GM12878 (cell line): ENCODE results near the gene TTLL4. TPM values are rescaled to one million over a fixed set of nuclear protein-coding genes. Genes with fewer than 3 reads are reported as not detected.

ENCODE experiments used
- ATAC-seq: fragments of 200-7000 bp; cut with Tn5 transposase; 3 replicates; pipeline ENCODE4 v1.9.1; 2020; ENCODE audit warnings: mild to moderate bottlenecking, moderate library complexity
- BruUV-seq: library from RNA; stranded (reverse); fragments of 400-500 nt; replicated peaks from 2 replicates; lab custom pipeline; 2021; lab: Mats Ljungman, UMichigan
- CTCF ChIA-PET: fragments of 300-600 bp; sonication (Branson Sonifier 250); formaldehyde crosslinking; extraction: SDS; loops from one replicate; lab custom pipeline; 2021; ENCODE audit warnings: inconsistent platforms; lab: Yijun Ruan, JAX
- POLR2A ChIA-PET: fragments of 350-600 bp; formaldehyde crosslinking; extraction: SDS; loops from one replicate; lab custom pipeline; 2021; ENCODE audit warnings: inconsistent platforms; lab: Charles Lee
- RAD21 ChIA-PET: fragments of 300-600 bp; sonication (Branson Sonifier 250); formaldehyde crosslinking; loops from one replicate; lab custom pipeline; 2023; ENCODE audit warnings: antibody characterized with exemption; ENCODE audit not compliant: unreplicated experiment; lab: Charles Lee
- SMC1A ChIA-PET: fragments of 300-600 bp; sonication (Branson Sonifier 250); formaldehyde crosslinking; loops from one replicate; lab custom pipeline; 2023; ENCODE audit not compliant: unreplicated experiment, uncharacterized antibody; lab: Charles Lee
- DNase-seq: peaks from one replicate; pipeline ENCODE4 v3.0.0-alpha.2; 2011; ENCODE audit warnings: low read depth, low spot score
- FAIRE-seq: peaks from 3 replicates; lab custom pipeline; 2011; peaks lifted over from hg19 to GRCh38; lab: Jason Lieb, UNC
- H2AFZ ChIP-seq: 2 replicates; pipeline ENCODE4 v1.6.0; 2011; ENCODE audit warnings: low read depth, low read length, control low read depth; ENCODE audit not compliant: control insufficient read depth
- H3K27ac ChIP-seq: 2 replicates; pipeline ENCODE4 v1.5.1; 2011; ENCODE audit warnings: control low read depth; ENCODE audit not compliant: control insufficient read depth, insufficient read depth
- H3K27me3 ChIP-seq, 2 experiments: replicated peaks in 1 of 2; 2 replicates each; pipeline versions ENCODE4 v1.6.0 to v1.6.1; 2011; ENCODE audit warnings: low read length in 1 of 2; ENCODE audit not compliant: control insufficient read depth in 2 of 2, insufficient read depth in 2 of 2
- H3K36me3 ChIP-seq, 2 experiments: 2 replicates each; pipeline ENCODE4 v1.5.1; 2011; ENCODE audit warnings: low read length in 1 of 2; ENCODE audit not compliant: control insufficient read depth in 2 of 2, insufficient read depth in 2 of 2
- H3K4me1 ChIP-seq: 2 replicates; pipeline ENCODE4 v1.6.1; 2011; ENCODE audit warnings: mild to moderate bottlenecking, low read length, moderate library complexity, mixed read lengths; ENCODE audit not compliant: control insufficient read depth, insufficient read depth
- H3K4me2 ChIP-seq: 2 replicates; pipeline ENCODE4 v1.6.0; 2011; ENCODE audit warnings: control low read depth; ENCODE audit not compliant: control insufficient read depth, insufficient read depth
- H3K4me3 ChIP-seq: fragments of 200-600 bp; sonication (generic); 2 replicates; pipeline ENCODE4 v1.5.1; 2016
- H3K79me2 ChIP-seq: 2 replicates; pipeline ENCODE4 v1.6.0; 2011; ENCODE audit warnings: low read length; ENCODE audit not compliant: control insufficient read depth, insufficient read depth
- H3K9ac ChIP-seq: 2 replicates; pipeline ENCODE4 v1.8.0; 2011; ENCODE audit warnings: low read length, control low read depth, mixed read lengths; ENCODE audit not compliant: control insufficient read depth, insufficient read depth
- H3K9me3 ChIP-seq: replicated peaks from 3 replicates; pipeline ENCODE4 v1.5.1; 2011; ENCODE audit warnings: mild to moderate bottlenecking, low read length; ENCODE audit not compliant: control insufficient read depth, insufficient read depth
- H4K20me1 ChIP-seq: 2 replicates; pipeline ENCODE4 v1.6.0; 2011; ENCODE audit not compliant: control insufficient read depth, insufficient read depth
- BHLHE40 ChIP-seq, 2 experiments: fragments of 450-650 bp in 1 of 2; IDR thresholded peaks; 2 replicates each; pipeline ENCODE4 v1.6.1; 2011 to 2017; ENCODE audit warnings: low read depth in 2 of 2, borderline replicate concordance in 1 of 2, improper control_type of control experiment in 1 of 2, low read length in 1 of 2, mild to moderate bottlenecking in 1 of 2
- CREM ChIP-seq: IDR thresholded peaks from 2 replicates; pipeline ENCODE4 v1.6.1; 2014; ENCODE audit warnings: antibody characterized with exemption, low read depth
- DPF2 ChIP-seq: fragments of 450-650 bp; IDR thresholded peaks from 2 replicates; pipeline ENCODE4 v1.6.1; 2017; ENCODE audit warnings: mild to moderate bottlenecking
- EED ChIP-seq: sonication (generic); IDR thresholded peaks from 2 replicates; pipeline ENCODE4 v1.6.1; 2016; ENCODE audit warnings: antibody characterized with exemption, low read depth
- EGR1 ChIP-seq, 2 experiments: IDR thresholded peaks; 1 replicate in 1 of 2; 2 replicates in 1 of 2; pipeline ENCODE4 v1.6.1; 2011 to 2012; ENCODE audit warnings: low read depth in 2 of 2, low read length in 2 of 2, borderline replicate concordance in 1 of 2, mild to moderate bottlenecking in 1 of 2, moderate library complexity in 1 of 2
- ESRRA ChIP-seq: IDR thresholded peaks from 2 replicates; pipeline ENCODE4 v1.6.1; 2012; ENCODE audit warnings: mild to moderate bottlenecking, low read length, improper control_type of control experiment
- FOXM1 ChIP-seq: IDR thresholded peaks from 2 replicates; pipeline ENCODE4 v1.6.1; 2012; ENCODE audit warnings: low read depth, mild to moderate bottlenecking, inconsistent platforms, low read length, moderate library complexity
- GABPA ChIP-seq: IDR thresholded peaks from 2 replicates; pipeline ENCODE4 v1.6.1; 2014; ENCODE audit warnings: antibody characterized with exemption, low read depth, mild to moderate bottlenecking, inconsistent platforms
- JUNB ChIP-seq: IDR thresholded peaks from 2 replicates; pipeline ENCODE4 v1.6.1; 2016; ENCODE audit warnings: antibody characterized with exemption, mild to moderate bottlenecking
- MLLT1 ChIP-seq: fragments of 450-650 bp; IDR thresholded peaks from 2 replicates; pipeline ENCODE4 v1.6.1; 2016; ENCODE audit warnings: mild to moderate bottlenecking
- NFXL1 ChIP-seq: fragments of 450-650 bp; IDR thresholded peaks from 2 replicates; pipeline ENCODE4 v1.6.1; 2017; ENCODE audit warnings: antibody characterized with exemption, mild to moderate bottlenecking, borderline replicate concordance
- POLR2A ChIP-seq: IDR thresholded peaks from 2 replicates; pipeline ENCODE4 v1.6.1; 2011; ENCODE audit warnings: low read depth, mild to moderate bottlenecking, low read length
- RB1 ChIP-seq: fragments of 450-650 bp; formaldehyde crosslinking; IDR thresholded peaks from 2 replicates; pipeline ENCODE4 v1.6.1; 2017; ENCODE audit warnings: mild to moderate bottlenecking, borderline replicate concordance
- RUNX3 ChIP-seq: IDR thresholded peaks from 2 replicates; pipeline ENCODE4 v1.6.1; 2012; ENCODE audit warnings: low read length, inconsistent platforms
- STAT1 ChIP-seq: fragments of 450-650 bp; conservative IDR thresholded peaks from 2 replicates; pipeline ENCODE4 v1.6.1; 2014; ENCODE audit warnings: antibody characterized with exemption, mild to moderate bottlenecking
- YBX1 ChIP-seq: fragments of 450-650 bp; IDR thresholded peaks from 2 replicates; pipeline ENCODE4 v1.6.1; 2016; ENCODE audit warnings: antibody characterized with exemption
- ZNF207 ChIP-seq: fragments of 450-650 bp; IDR thresholded peaks from 2 replicates; pipeline ENCODE4 v1.6.1; 2014; ENCODE audit warnings: antibody characterized with exemption, mild to moderate bottlenecking, borderline replicate concordance
- WGBS: methylation state at CpG from one replicate; pipeline ENCODE4 v1.1.6; 2016; ENCODE audit warnings: low lambda C conversion rate; ENCODE audit not compliant: insufficient replicate concordance, insufficient coverage; ENCODE audit errors: missing lambda C conversion rate; 5-methylcytosine and 5-hydroxymethylcytosine counted together
- in situ Hi-C: fragments of 300-500 bp; cut with MboI; formaldehyde crosslinking; loops from 9 replicates; pipeline ENCODE4 v1.14.3; 2018; ENCODE audit warnings: mixed read lengths
- intact Hi-C: fragments of 100-400 bp; cut with micrococcal nuclease; formaldehyde crosslinking; loops from one replicate; pipeline ENCODE4 v1.14.2; 2022; ENCODE audit not compliant: unreplicated experiment
- polyA plus RNA-seq, 11 experiments: library from polyadenylated mRNA; depleted of rRNA in 4 of 11; unstranded in 6 of 11; stranded (reverse) in 5 of 11; fragments of >200 nt; fragmentation: Nextera tagmentation in 4 of 11; fragmentation: Illumina TruSeq in 1 of 11; extraction: Ambion mirVana in 4 of 11; extraction: Trizol in 1 of 11; gene quantifications; 1 replicate in 1 of 11; 2 replicates in 10 of 11; pipeline versions ENCODE4 v1.2.1 to v1.2.3, GENCODE V29; 2011 to 2016; ENCODE audit warnings: inconsistent platforms in 2 of 11, missing spikeins in 2 of 11, low read depth in 1 of 11
- total RNA-seq, 4 experiments: library from RNA; depleted of rRNA in 3 of 4; stranded (reverse); fragments of >200 nt in 3 of 4; fragmentation: Illumina TruSeq in 1 of 4; extraction: Trizol in 1 of 4; gene quantifications; 2 replicates each; pipeline versions ENCODE4 v1.2.1 to v1.2.3, GENCODE V29; 2013 to 2021
- TF ChIP-seq, protein P1 (sequence below): fragments of 450-650 bp; IDR thresholded peaks from 2 replicates; pipeline ENCODE4 v1.6.1; 2016; ENCODE audit warnings: mild to moderate bottlenecking
- TF ChIP-seq, protein P2 (sequence below): IDR thresholded peaks from 2 replicates; pipeline ENCODE4 v1.6.1; 2012; ENCODE audit warnings: low read depth, low read length, improper control_type of control experiment
- TF ChIP-seq, protein P3 (sequence below): IDR thresholded peaks from 2 replicates; pipeline ENCODE4 v1.6.1; 2011; ENCODE audit warnings: borderline replicate concordance, low read depth, mild to moderate bottlenecking, moderate library complexity, mixed read lengths, low read length; ENCODE audit not compliant: insufficient read depth; ENCODE audit errors: extremely low read length

The TTLL4 gene
- total and polyA plus RNA-seq, 10 of the 15 experiments (the other 5 are each of a cell fraction or from before 2014, with no cell fraction given), result 16.6 to 63.1 (median 32.9) TPM

DNA sequence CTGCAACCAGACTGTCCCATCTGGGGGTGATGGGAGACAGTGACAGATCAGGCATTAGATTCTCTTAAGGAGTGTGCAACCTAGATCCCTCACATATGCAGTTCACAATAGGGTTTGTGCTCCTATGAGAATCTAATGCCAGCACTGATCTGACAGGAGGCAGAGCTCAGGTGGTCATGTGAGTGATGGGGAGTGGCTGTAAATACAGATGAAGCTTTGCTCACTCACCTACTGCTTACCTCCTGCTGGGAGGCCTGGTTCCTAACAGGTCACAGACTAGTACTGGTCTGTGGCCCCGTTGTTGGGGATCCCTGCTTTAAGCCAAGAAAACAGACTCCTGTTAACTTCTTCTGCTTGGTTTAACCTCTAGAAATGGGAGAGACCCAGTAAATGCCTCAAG, 74.5 kb downstream of the TTLL4 start (continued):
- TF ChIP-seq, protein P1, sequence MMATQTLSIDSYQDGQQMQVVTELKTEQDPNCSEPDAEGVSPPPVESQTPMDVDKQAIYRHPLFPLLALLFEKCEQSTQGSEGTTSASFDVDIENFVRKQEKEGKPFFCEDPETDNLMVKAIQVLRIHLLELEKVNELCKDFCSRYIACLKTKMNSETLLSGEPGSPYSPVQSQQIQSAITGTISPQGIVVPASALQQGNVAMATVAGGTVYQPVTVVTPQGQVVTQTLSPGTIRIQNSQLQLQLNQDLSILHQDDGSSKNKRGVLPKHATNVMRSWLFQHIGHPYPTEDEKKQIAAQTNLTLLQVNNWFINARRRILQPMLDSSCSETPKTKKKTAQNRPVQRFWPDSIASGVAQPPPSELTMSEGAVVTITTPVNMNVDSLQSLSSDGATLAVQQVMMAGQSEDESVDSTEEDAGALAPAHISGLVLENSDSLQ, result no peak
- TF ChIP-seq EGR1 (IDR thresholded peaks at IDR 0.05; ENCODE audit: borderline replicate concordance in 1 of 2, low read depth in 2 of 2, low read length in 2 of 2) (no peak), RUNX3 (no peak), GABPA (no peak), CREM (no peak), EED (no peak)

DNA sequence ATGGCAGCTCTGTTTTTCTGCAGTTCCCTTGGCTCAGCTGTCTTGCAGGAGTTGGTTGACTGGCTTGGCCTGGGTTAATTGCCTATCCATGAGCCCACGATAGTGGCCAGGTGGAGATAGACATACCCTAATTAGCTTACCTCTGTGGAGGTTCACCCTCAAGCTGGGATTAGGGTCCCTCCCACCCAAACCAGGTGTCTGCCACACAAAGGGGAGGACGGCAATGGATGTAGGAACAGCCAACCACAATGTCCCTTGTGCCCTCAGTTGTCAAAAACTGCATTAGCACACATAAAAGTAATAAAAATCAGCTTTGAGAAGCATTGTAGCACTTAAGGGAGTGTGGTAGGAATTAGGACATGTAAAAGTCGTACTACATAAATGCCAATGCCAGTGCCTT, 75.5 kb downstream of the TTLL4 start:
- intact Hi-C loops (no loop called here), in situ Hi-C loops (no loop called here)
- Histone ChIP-seq H3K4me2 (no peak overlapping the region), H2AFZ (no peak overlapping the region), H4K20me1 (no peaks in the 10 kb centered on the region), H3K9me3 (no peaks in the 10 kb centered on the region), H3K36me3 (no peaks in the 10 kb centered on the region), H3K9ac (no peak overlapping the region), H3K79me2 (no peaks in the 10 kb centered on the region), H3K27me3 (peaks cover 5 to 8% of the 10 kb centered on the region in 2 experiments; a peak in 3 of 4 replicates), H3K4me3 (no peak overlapping the region), H3K4me1 (no peaks in the 10 kb centered on the region), H3K27ac (no peak overlapping the region)
- ChIA-PET RAD21 (interaction anchor here (1.2 kb wide), 1 partner anchor 9 kb away, joined by 3 read pairs; no protein-coding TSS in a partner anchor), CTCF (no interaction called here), POLR2A (no interaction called here), SMC1A (interaction anchor here (0.8 kb wide), 1 partner anchor 60 kb away, joined by 3 read pairs; no protein-coding TSS in a partner anchor)
- DNase-seq (no peak), ATAC-seq (no peak), FAIRE-seq (no peak)
- BruUV-seq, result no TSS peak
- 0% methylated on average over 3 of the region's 3 CpGs for WGBS
- TF ChIP-seq POLR2A (no peak), ESRRA (no peak), NFXL1 (no peak), RB1 (no peak), BHLHE40 (IDR thresholded peaks at IDR 0.05; ENCODE audit: borderline replicate concordance in 1 of 2, low read depth in 2 of 2, low read length in 1 of 2) (no peak), DPF2 (no peak), ZNF207 (no peak), JUNB (no peak), YBX1 (no peak), MLLT1 (no peak), FOXM1 (no peak), STAT1 (no peak)
- TF ChIP-seq, protein P2, sequence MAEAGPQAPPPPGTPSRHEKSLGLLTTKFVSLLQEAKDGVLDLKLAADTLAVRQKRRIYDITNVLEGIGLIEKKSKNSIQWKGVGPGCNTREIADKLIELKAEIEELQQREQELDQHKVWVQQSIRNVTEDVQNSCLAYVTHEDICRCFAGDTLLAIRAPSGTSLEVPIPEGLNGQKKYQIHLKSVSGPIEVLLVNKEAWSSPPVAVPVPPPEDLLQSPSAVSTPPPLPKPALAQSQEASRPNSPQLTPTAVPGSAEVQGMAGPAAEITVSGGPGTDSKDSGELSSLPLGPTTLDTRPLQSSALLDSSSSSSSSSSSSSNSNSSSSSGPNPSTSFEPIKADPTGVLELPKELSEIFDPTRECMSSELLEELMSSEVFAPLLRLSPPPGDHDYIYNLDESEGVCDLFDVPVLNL, result no peak
- TF ChIP-seq, protein P1, result no peak
- TF ChIP-seq, protein P3, sequence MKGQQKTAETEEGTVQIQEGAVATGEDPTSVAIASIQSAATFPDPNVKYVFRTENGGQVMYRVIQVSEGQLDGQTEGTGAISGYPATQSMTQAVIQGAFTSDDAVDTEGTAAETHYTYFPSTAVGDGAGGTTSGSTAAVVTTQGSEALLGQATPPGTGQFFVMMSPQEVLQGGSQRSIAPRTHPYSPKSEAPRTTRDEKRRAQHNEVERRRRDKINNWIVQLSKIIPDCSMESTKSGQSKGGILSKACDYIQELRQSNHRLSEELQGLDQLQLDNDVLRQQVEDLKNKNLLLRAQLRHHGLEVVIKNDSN, result no peak
